Transverse colon (tissue), 4 donors: ENCODE data around the gene RPTOR.

ENCODE experiments used
- EP300 ChIP-seq: sonication (generic); formaldehyde crosslinking; IDR thresholded peaks from one replicate; pipeline ENCODE4 v1.6.1; 2017; ENCODE audit warnings: antibody characterized with exemption, low read depth
- POLR2A ChIP-seq: fragments of 450-650 bp; IDR thresholded peaks from one replicate; pipeline ENCODE4 v1.6.1; 2016; ENCODE audit warnings: antibody characterized with exemption, mild to moderate bottlenecking, moderate library complexity
- POLR2AphosphoS5 ChIP-seq, 3 donors: sonication (generic); formaldehyde crosslinking; IDR thresholded peaks; one replicate each; pipeline ENCODE4 v1.6.1; 2016; ENCODE audit warnings: antibody characterized with exemption in 3 of 3
- TF ChIP-seq, protein P1 (sequence below), 5 experiments: fragments of 200-600 bp in 3 of 5; fragments of 450-650 bp in 2 of 5; sonication (generic) in 3 of 5; IDR thresholded peaks; 1 replicate in 2 of 5; 2 replicates in 3 of 5; pipeline ENCODE4 v1.5.1; 2016 to 2017; ENCODE audit warnings: antibody characterized with exemption in 5 of 5, inconsistent platforms in 3 of 5, mild to moderate bottlenecking in 2 of 5, moderate library complexity in 1 of 5

DNA sequence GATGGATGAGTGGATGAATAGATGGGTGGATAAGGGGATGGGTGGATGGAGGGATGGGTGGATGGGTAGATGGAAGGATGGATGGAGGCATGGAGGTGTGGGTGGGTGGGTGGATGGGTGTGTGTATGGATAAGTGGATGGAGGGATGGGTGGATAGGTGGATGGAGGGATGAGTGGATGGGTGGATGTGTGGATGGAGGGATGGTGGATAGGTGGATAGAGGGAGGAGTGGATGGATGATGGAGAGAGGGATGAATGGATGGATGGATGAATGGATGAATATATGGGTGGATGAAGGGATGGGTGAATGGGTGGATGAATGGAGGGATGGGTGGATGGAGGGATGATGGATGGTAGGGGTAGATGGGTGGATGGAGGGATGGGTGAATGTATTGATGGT lies 40.7 kb upstream of the RPTOR start:
- TF ChIP-seq, protein P1, sequence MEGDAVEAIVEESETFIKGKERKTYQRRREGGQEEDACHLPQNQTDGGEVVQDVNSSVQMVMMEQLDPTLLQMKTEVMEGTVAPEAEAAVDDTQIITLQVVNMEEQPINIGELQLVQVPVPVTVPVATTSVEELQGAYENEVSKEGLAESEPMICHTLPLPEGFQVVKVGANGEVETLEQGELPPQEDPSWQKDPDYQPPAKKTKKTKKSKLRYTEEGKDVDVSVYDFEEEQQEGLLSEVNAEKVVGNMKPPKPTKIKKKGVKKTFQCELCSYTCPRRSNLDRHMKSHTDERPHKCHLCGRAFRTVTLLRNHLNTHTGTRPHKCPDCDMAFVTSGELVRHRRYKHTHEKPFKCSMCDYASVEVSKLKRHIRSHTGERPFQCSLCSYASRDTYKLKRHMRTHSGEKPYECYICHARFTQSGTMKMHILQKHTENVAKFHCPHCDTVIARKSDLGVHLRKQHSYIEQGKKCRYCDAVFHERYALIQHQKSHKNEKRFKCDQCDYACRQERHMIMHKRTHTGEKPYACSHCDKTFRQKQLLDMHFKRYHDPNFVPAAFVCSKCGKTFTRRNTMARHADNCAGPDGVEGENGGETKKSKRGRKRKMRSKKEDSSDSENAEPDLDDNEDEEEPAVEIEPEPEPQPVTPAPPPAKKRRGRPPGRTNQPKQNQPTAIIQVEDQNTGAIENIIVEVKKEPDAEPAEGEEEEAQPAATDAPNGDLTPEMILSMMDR (IDR thresholded peaks at IDR 0.05), result no peak
- no peak for TF ChIP-seq POLR2AphosphoS5 (IDR thresholded peaks at IDR 0.05)
- TF ChIP-seq EP300, result no peak
- no peak for TF ChIP-seq POLR2A
